Gastrocnemius medialis (tissue), 4 donors: ENCODE measurements around the gene PRR19.

ENCODE experiments used
- CTCF ChIP-seq, 5 experiments: fragments of 450-650 bp in 3 of 5; fragments of 200-600 bp in 2 of 5; sonication (generic) in 2 of 5; IDR thresholded peaks in 4 of 5; conservative IDR thresholded peaks in 1 of 5; 1 replicate in 4 of 5; 2 replicates in 1 of 5; pipeline ENCODE4 v1.5.1; 2016 to 2019; ENCODE audit warnings: antibody characterized with exemption in 5 of 5, mild to moderate bottlenecking in 3 of 5, moderate library complexity in 3 of 5
- POLR2A ChIP-seq, 2 donors: fragments of 450-650 bp; IDR thresholded peaks; one replicate each; pipeline ENCODE4 v1.6.1; 2017; ENCODE audit warnings: antibody characterized with exemption in 2 of 2, mild to moderate bottlenecking in 2 of 2, moderate library complexity in 2 of 2

- TF ChIP-seq CTCF (IDR thresholded peaks at IDR 0.05 in 4 of 5, conservative IDR thresholded peaks at IDR 0.05 in 1 of 5) (no peak), POLR2A (IDR thresholded peaks at IDR 0.05) (no peak)
Observed at GRCh38 chr19:42288387-42288786, 13.5 kb upstream of the PRR19 start.
